ENCODE results near the gene SIL1. TPM values are rescaled to one million over a fixed set of nuclear protein-coding genes. Genes with fewer than 3 reads are reported as not detected.

Gene SIL1
- total and polyA plus RNA-seq, 9 of the 15 experiments (the other 6 are each of a cell fraction or from before 2014, with no cell fraction given), result 1.3 to 30.5 (median 18.1) TPM

- CTCF ChIA-PET (ENCODE audit: low intra/inter-chr PET ratio), result no interaction called here
- H3K9me1 ChIP-seq (ENCODE audit: control insufficient read depth, insufficient read depth, low read length), result no peaks in the 10 kb centered on the region
- H3K79me2 ChIP-seq (ENCODE audit: control insufficient read depth, insufficient read depth, low read length), result no peaks in the 10 kb centered on the region
- H3K4me1 ChIP-seq (replicated peaks in 1 of 2; ENCODE audit: control insufficient read depth in 2 of 2, insufficient read depth in 2 of 2, low read length in 2 of 2), result no peaks in the 10 kb centered on the region
- no peak for ATAC-seq
- H3K27ac ChIP-seq (ENCODE audit: extremely low read depth, low read depth, low read length), result no peak overlapping the region
- H3K9ac ChIP-seq (ENCODE audit: insufficient read depth in 1 of 2, low read depth in 2 of 2, low read length in 2 of 2), result no peak overlapping the region
- H3K36me3 ChIP-seq (ENCODE audit: control insufficient read depth, insufficient read depth, low read length), result peaks cover 2% of the 10 kb centered on the region; the same call in 1 of the 3 replicates
- no peak overlapping the region for H3K4me3 ChIP-seq
- BruUV-seq (replicated peaks), result no TSS peak
- no peak overlapping the region for H3K4me2 ChIP-seq (ENCODE audit: insufficient read depth, low read length)
- intact Hi-C loops (cut with micrococcal nuclease) (no loop called here), in situ Hi-C loops (cut with MboI) (no loop called here)
- H4K20me1 ChIP-seq (replicated peaks; ENCODE audit: control insufficient read depth, insufficient read depth, low read length), result peaks cover 14% of the 10 kb centered on the region; the same call in 1 of the 2 replicates
- H3K27me3 ChIP-seq (ENCODE audit: control insufficient read depth in 2 of 2, insufficient read depth in 2 of 2, low read length in 2 of 2), result no peaks in the 10 kb centered on the region
- POLR2A ChIA-PET, result interaction anchor here (0.5 kb wide), 1 partner anchor 19 kb away, joined by 3 read pairs; no protein-coding TSS in a partner anchor
- WGBS (ENCODE audit: insufficient coverage, low coverage, missing lambda C conversion rate), result 57% methylated on average over 4 of the region's 4 CpGs
- no peak for FAIRE-seq
- no peaks in the 10 kb centered on the region for H3K9me3 ChIP-seq (replicated peaks; ENCODE audit: control insufficient read depth, insufficient read depth, low read depth, low read length)
- no peak for DNase-seq (ENCODE audit: extremely low read depth in 1 of 4, low spot score in 3 of 4)
- H2AFZ ChIP-seq (ENCODE audit: low read depth, low read length), result no peak overlapping the region
- TF ChIP-seq, protein P1, sequence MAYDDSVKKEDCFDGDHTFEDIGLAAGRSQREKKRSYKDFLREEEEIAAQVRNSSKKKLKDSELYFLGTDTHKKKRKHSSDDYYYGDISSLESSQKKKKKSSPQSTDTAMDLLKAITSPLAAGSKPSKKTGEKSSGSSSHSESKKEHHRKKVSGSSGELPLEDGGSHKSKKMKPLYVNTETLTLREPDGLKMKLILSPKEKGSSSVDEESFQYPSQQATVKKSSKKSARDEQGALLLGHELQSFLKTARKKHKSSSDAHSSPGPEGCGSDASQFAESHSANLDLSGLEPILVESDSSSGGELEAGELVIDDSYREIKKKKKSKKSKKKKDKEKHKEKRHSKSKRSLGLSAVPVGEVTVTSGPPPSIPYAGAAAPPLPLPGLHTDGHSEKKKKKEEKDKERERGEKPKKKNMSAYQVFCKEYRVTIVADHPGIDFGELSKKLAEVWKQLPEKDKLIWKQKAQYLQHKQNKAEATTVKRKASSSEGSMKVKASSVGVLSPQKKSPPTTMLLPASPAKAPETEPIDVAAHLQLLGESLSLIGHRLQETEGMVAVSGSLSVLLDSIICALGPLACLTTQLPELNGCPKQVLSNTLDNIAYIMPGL (CRISPR knock-in tag; IDR thresholded peaks at IDR 0.05), result no peak
- no peak for TF ChIP-seq BCLAF1 (IDR thresholded peaks at IDR 0.05; ENCODE audit: borderline replicate concordance in 1 of 2, control insufficient read depth in 1 of 2, low read depth in 2 of 2, low read length in 1 of 2)
- no peak for TF ChIP-seq TFAM (CRISPR knock-in tag; conservative IDR thresholded peaks at IDR 0.05)
- no peak for TF ChIP-seq TBL1XR1 (IDR thresholded peaks at IDR 0.05; ENCODE audit: low read length in 2 of 2)
- TF ChIP-seq POLR3G (IDR thresholded peaks at IDR 0.05; ENCODE audit: extremely low read depth, insufficient read length, insufficient replicate concordance), result no peak
- TF ChIP-seq ADNP (tag; IDR thresholded peaks at IDR 0.05), result no peak
- TF ChIP-seq NFE2 (IDR thresholded peaks at IDR 0.05; ENCODE audit: low read depth), result no peak
- TF ChIP-seq, protein P2, sequence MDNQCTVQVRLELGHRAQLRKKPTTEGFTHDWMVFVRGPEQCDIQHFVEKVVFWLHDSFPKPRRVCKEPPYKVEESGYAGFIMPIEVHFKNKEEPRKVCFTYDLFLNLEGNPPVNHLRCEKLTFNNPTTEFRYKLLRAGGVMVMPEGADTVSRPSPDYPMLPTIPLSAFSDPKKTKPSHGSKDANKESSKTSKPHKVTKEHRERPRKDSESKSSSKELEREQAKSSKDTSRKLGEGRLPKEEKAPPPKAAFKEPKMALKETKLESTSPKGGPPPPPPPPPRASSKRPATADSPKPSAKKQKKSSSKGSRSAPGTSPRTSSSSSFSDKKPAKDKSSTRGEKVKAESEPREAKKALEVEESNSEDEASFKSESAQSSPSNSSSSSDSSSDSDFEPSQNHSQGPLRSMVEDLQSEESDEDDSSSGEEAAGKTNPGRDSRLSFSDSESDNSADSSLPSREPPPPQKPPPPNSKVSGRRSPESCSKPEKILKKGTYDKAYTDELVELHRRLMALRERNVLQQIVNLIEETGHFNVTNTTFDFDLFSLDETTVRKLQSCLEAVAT (IDR thresholded peaks at IDR 0.05), result no peak
- TF ChIP-seq, protein P3, sequence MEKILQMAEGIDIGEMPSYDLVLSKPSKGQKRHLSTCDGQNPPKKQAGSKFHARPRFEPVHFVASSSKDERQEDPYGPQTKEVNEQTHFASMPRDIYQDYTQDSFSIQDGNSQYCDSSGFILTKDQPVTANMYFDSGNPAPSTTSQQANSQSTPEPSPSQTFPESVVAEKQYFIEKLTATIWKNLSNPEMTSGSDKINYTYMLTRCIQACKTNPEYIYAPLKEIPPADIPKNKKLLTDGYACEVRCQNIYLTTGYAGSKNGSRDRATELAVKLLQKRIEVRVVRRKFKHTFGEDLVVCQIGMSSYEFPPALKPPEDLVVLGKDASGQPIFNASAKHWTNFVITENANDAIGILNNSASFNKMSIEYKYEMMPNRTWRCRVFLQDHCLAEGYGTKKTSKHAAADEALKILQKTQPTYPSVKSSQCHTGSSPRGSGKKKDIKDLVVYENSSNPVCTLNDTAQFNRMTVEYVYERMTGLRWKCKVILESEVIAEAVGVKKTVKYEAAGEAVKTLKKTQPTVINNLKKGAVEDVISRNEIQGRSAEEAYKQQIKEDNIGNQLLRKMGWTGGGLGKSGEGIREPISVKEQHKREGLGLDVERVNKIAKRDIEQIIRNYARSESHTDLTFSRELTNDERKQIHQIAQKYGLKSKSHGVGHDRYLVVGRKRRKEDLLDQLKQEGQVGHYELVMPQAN (IDR thresholded peaks at IDR 0.05; ENCODE audit: borderline replicate concordance), result no peak
- TF ChIP-seq ID3 (CRISPR knock-in tag; IDR thresholded peaks at IDR 0.05), result no peak
- TF ChIP-seq ID3 (tag; IDR thresholded peaks at IDR 0.05), result no peak
- TF ChIP-seq MAFF (IDR thresholded peaks at IDR 0.05; ENCODE audit: low read length), result no peak
- TF ChIP-seq SRSF7 (optimal IDR thresholded peaks at IDR 0.05; ENCODE audit: low read depth, low read length), result no peak
Measured at GRCh38 chr5:139130214-139130613, 68.0 kb downstream of the SIL1 start.
